Suprapubic skin (tissue), 4 donors: ENCODE data around the gene CDH13.

Experiments
- CTCF ChIP-seq, 2 donors: fragments of 200-600 bp in 1 of 2; fragments of 450-650 bp in 1 of 2; sonication (generic) in 1 of 2; IDR thresholded peaks; one replicate each; pipeline ENCODE4 v1.5.1; 2016 to 2019; ENCODE audit warnings: antibody characterized with exemption in 2 of 2, mild to moderate bottlenecking in 1 of 2, moderate library complexity in 1 of 2
- EP300 ChIP-seq: sonication (generic); formaldehyde crosslinking; IDR thresholded peaks from one replicate; pipeline ENCODE4 v1.6.1; 2017; ENCODE audit warnings: antibody characterized with exemption
- POLR2A ChIP-seq, 2 donors: fragments of 450-650 bp; IDR thresholded peaks; one replicate each; pipeline ENCODE4 v1.6.1; 2017; ENCODE audit warnings: antibody characterized with exemption in 2 of 2, mild to moderate bottlenecking in 2 of 2, moderate library complexity in 2 of 2
- POLR2AphosphoS5 ChIP-seq, 3 donors: sonication (generic); formaldehyde crosslinking; IDR thresholded peaks; one replicate each; pipeline ENCODE4 v1.6.1; 2017; ENCODE audit warnings: antibody characterized with exemption in 3 of 3

- TF ChIP-seq CTCF (IDR thresholded peaks at IDR 0.05): no peak
- TF ChIP-seq POLR2AphosphoS5 (IDR thresholded peaks at IDR 0.05): no peak
- no peak for TF ChIP-seq POLR2A (IDR thresholded peaks at IDR 0.05)
- no peak for TF ChIP-seq EP300
Measured at GRCh38 chr16:83258366-83258928, 631.7 kb downstream of the CDH13 start.
